AG04449 (cell line): Measurements from ENCODE around the gene PI4KB.

Source experiments
- CTCF ChIA-PET: fragments of 350-600 bp; formaldehyde crosslinking; extraction: SDS; loops from one replicate; lab custom pipeline; 2021; ENCODE audit warnings: antibody characterized with exemption; lab: Yijun Ruan, JAX
- POLR2A ChIA-PET: fragments of 400-600, 350-600 bp; formaldehyde crosslinking; extraction: SDS; loops from one replicate; lab custom pipeline; 2020; ENCODE audit warnings: antibody characterized with exemption, inconsistent platforms; lab: Yijun Ruan, JAX
- DNase-seq: peaks from one replicate; pipeline ENCODE4 v3.0.0-alpha.2; 2010; ENCODE audit warnings: low read depth, low spot score
- H3K4me3 ChIP-seq: 2 replicates; pipeline ENCODE4 v1.5.1; 2011; ENCODE audit warnings: low read depth, mild to moderate bottlenecking, control low read depth, low read length
- CTCF ChIP-seq: IDR thresholded peaks from one replicate; pipeline ENCODE4 v1.5.1; 2011; ENCODE audit warnings: mild to moderate bottlenecking, moderate library complexity, low read length, control low read depth, inconsistent platforms; ENCODE audit not compliant: insufficient read depth; ENCODE audit errors: missing control alignments

Gene PI4KB

GRCh38 chr1:151369621-151370048 lies 42.4 kb upstream of the PI4KB start:
- H3K4me3 ChIP-seq, result no peak overlapping the region
- TF ChIP-seq CTCF, result no peak
- ChIA-PET POLR2A (no interaction called here), CTCF (interaction anchor here (1.9 kb wide), 1 partner anchor 29 kb away, joined by 8 read pairs; no protein-coding TSS in a partner anchor)
- no peak for DNase-seq

GRCh38 chr1:151369302-151369610 lies 42.0 kb upstream of the PI4KB start:
- ChIA-PET POLR2A (no interaction called here), CTCF (interaction anchor here (1.9 kb wide), 1 partner anchor 29 kb away, joined by 8 read pairs; no protein-coding TSS in a partner anchor)
- no peak overlapping the region for H3K4me3 ChIP-seq
- DNase-seq, result no peak
- no peak for TF ChIP-seq CTCF

GRCh38 chr1:151368393-151369301 lies 41.4 kb upstream of the PI4KB start:
- ChIA-PET CTCF (interaction anchor here (1.1 to 1.9 kb wide), 4 partner anchors 28 to 68 kb away, joined by 3 to 8 read pairs (median 4); no protein-coding TSS in a partner anchor), POLR2A (no interaction called here)
- H3K4me3 ChIP-seq, result no peak overlapping the region
- no peak for TF ChIP-seq CTCF
- no peak for DNase-seq

GRCh38 chr1:151367658-151368392 lies 40.6 kb upstream of the PI4KB start:
- POLR2A ChIA-PET, result no interaction called here
- CTCF ChIA-PET, result interaction anchor here (0.6 to 1.9 kb wide), 4 partner anchors 27 to 371 kb away, joined by 3 to 5 read pairs (median 4); no protein-coding TSS in a partner anchor

GRCh38 chr1:151364996-151365395 lies 37.8 kb upstream of the PI4KB start:
- ChIA-PET CTCF (interaction anchor here (1.2 to 1.7 kb wide), 2 partner anchors 24 to 65 kb away, joined by 4 to 10 read pairs; no protein-coding TSS in a partner anchor), POLR2A (no interaction called here)
- DNase-seq, result no peak
- no peak overlapping the region for H3K4me3 ChIP-seq
- TF ChIP-seq CTCF, result no peak

More at GRCh38 chr1:151367658-151368392, 40.6 kb upstream of the PI4KB start:
- no peak for TF ChIP-seq CTCF
- H3K4me3 ChIP-seq, result no peak overlapping the region
- DNase-seq, result no peak
